ENCODE data around the gene STT3B.
"Not testable (repeated sequence)": the region's sequence is repeated elsewhere in the genome, so short reads cannot be mapped to it uniquely, and the experiment has no call there.

Gene STT3B

GRCh38 chr3:31532587-31533168 lies at the start of gene STT3B:
TSS of gene STT3B (plus strand) at chr3:31532925. CDS start at chr3:31532999, 74 bp downstream.
- DNase-seq: peak; percentile 69

- no peak for DNase-seq
Measured at GRCh38 chr3:31483776-31484175, 48.9 kb upstream of the STT3B start.

- no peak for DNase-seq
Measured at GRCh38 chr3:31485196-31485595, 47.5 kb upstream of the STT3B start.

- no peak for DNase-seq
Measured at GRCh38 chr3:31486865-31487533, 45.7 kb upstream of the STT3B start.

GRCh38 chr3:31488475-31489017 lies 44.2 kb upstream of the STT3B start:
- DNase-seq: no peak

GRCh38 chr3:31490502-31490901 lies 42.2 kb upstream of the STT3B start:
- no peak for DNase-seq

GRCh38 chr3:31491660-31492059 lies 41.1 kb upstream of the STT3B start:
- no peak for DNase-seq

- DNase-seq: no peak
Measured at GRCh38 chr3:31493149-31493548, 39.6 kb upstream of the STT3B start.

GRCh38 chr3:31495971-31496665 lies 36.6 kb upstream of the STT3B start:
- no peak for DNase-seq

- DNase-seq: no peak
Measured at GRCh38 chr3:31498791-31499190, 33.9 kb upstream of the STT3B start.

- DNase-seq: no peak
Measured at GRCh38 chr3:31499281-31499680, 33.4 kb upstream of the STT3B start.

GRCh38 chr3:31502803-31503221 lies 29.9 kb upstream of the STT3B start:
- no peak for DNase-seq

- no peak for DNase-seq
Measured at GRCh38 chr3:31503456-31503855, 29.3 kb upstream of the STT3B start.

GRCh38 chr3:31504230-31504629 lies 28.5 kb upstream of the STT3B start:
- DNase-seq: no peak

GRCh38 chr3:31505371-31506048 lies 27.2 kb upstream of the STT3B start:
- no peak for DNase-seq

- not testable (repeated sequence) for DNase-seq
Measured at GRCh38 chr3:31506515-31506914, 26.2 kb upstream of the STT3B start.

GRCh38 chr3:31508452-31509146 lies 24.1 kb upstream of the STT3B start:
- DNase-seq: no peak

- no peak for DNase-seq
Measured at GRCh38 chr3:31509147-31509728, 23.5 kb upstream of the STT3B start.

- no peak for DNase-seq
Measured at GRCh38 chr3:31514570-31514969, 18.2 kb upstream of the STT3B start.

GRCh38 chr3:31515486-31516284 lies 17.0 kb upstream of the STT3B start:
- DNase-seq: no peak

GRCh38 chr3:31516757-31517156 lies 16.0 kb upstream of the STT3B start:
- no peak for DNase-seq
